GM06990 (cell line): ENCODE data around the gene CHST12.
"Not testable (repeated sequence)": the region's sequence is repeated elsewhere in the genome, so short reads cannot be mapped to it uniquely, and the experiment has no call there.

ENCODE experiments used
- DNase-seq: peaks from one replicate; pipeline ENCODE4 v3.0.0-alpha.2; 2011; ENCODE audit not compliant: insufficient read length; ENCODE audit errors: extremely low read depth
- H3K27me3 ChIP-seq: replicated peaks from 2 replicates; pipeline ENCODE4 v1.6.0; 2011; ENCODE audit warnings: low read length; ENCODE audit not compliant: control insufficient read depth, insufficient read depth
- H3K36me3 ChIP-seq: 2 replicates; pipeline ENCODE4 v1.5.1; 2011; ENCODE audit warnings: low read length; ENCODE audit not compliant: control insufficient read depth, insufficient read depth
- H3K4me3 ChIP-seq: replicated peaks from 2 replicates; pipeline ENCODE4 v1.5.1; 2011; ENCODE audit warnings: low read depth, mild to moderate bottlenecking, control low read depth, low read length
- TF ChIP-seq, protein P1 (sequence below): IDR thresholded peaks from 2 replicates; pipeline ENCODE4 v1.5.1; 2011; ENCODE audit warnings: low read length, control low read depth, mild to moderate bottlenecking, inconsistent platforms; ENCODE audit not compliant: insufficient read depth, poor library complexity, severe bottlenecking

Gene CHST12

DNA sequence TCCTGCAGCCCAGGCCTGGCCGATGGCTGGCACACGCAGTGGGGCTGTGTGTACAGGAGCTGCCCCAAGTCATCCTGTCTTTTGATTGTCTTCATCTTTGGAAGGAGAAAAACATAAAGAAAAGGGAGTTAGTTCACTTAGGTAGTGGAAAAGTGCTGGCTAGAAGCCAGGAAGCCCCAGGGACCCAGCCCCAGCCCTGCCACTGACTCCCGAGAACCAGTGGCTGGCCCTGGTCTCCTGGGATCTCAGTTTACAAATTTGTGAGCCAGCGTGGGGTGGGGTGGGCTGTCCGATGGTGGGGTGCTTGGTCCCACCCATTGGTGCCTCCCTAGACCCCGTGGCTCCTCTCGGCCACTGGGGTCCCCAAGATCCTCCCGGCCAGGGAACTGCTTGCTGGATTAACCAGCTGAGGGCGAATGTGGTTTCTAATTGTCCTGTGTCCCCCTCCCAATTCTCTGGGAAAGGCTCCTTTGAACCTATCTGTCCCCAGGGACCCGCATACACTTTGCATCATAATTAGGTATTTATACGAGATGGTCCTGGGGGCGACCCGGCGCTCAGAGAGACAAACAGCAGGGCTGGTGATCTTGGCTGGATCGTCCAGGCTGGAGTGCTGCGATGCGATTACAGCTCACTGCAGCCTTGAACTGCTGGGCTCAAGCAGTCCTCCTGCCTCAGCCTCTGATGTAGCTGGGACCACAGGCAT, 16.3 kb upstream of the CHST12 start:
- DNase-seq = no peak
- TF ChIP-seq, protein P1, sequence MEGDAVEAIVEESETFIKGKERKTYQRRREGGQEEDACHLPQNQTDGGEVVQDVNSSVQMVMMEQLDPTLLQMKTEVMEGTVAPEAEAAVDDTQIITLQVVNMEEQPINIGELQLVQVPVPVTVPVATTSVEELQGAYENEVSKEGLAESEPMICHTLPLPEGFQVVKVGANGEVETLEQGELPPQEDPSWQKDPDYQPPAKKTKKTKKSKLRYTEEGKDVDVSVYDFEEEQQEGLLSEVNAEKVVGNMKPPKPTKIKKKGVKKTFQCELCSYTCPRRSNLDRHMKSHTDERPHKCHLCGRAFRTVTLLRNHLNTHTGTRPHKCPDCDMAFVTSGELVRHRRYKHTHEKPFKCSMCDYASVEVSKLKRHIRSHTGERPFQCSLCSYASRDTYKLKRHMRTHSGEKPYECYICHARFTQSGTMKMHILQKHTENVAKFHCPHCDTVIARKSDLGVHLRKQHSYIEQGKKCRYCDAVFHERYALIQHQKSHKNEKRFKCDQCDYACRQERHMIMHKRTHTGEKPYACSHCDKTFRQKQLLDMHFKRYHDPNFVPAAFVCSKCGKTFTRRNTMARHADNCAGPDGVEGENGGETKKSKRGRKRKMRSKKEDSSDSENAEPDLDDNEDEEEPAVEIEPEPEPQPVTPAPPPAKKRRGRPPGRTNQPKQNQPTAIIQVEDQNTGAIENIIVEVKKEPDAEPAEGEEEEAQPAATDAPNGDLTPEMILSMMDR = no peak
- Histone ChIP-seq H3K36me3 (peaks cover 5% of the 10 kb centered on the region), H3K4me3 (no peak overlapping the region), H3K27me3 (no peaks in the 10 kb centered on the region)

DNA sequence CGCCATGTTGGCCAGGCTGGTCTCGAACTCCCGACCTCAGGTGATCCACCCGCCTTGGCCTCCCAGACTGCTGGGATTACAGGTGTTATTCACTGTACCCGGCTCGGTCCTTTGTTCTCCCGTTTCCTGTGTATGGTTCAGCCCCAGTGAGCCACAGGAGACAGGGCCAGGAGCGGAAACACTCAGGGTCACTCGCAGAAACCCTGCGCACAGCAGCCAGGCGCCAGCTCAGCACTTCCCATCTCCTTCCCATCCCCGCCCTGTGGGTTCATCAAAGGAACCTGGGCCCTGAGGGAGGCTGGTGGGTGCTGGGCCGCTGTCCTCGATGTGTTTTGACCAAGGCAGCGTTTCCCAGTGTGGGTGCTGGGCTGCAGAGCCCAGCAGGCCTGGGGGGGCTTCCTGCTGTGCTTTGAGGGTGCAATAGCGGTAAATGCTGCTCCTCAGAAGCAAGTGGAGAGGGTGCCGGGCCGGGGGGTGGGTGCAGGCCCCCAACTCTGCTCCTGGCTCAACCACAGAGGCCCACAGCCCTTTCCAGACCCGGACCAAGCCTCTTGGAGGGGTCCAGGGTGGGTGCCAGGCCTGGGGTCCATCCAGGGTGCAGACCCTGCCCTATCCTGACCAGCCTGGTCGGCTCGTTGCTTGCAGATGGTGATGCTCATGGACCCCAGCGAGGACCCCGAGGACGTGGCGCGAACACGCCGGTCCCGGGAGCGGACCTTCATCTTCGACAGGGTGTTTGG, 15.3 kb upstream of the CHST12 start:
- TF ChIP-seq, protein P1 = no peak
- Histone ChIP-seq H3K36me3 (peaks cover 3% of the 10 kb centered on the region), H3K27me3 (no peaks in the 10 kb centered on the region), H3K4me3 (no peak overlapping the region)
- DNase-seq = no peak

DNA sequence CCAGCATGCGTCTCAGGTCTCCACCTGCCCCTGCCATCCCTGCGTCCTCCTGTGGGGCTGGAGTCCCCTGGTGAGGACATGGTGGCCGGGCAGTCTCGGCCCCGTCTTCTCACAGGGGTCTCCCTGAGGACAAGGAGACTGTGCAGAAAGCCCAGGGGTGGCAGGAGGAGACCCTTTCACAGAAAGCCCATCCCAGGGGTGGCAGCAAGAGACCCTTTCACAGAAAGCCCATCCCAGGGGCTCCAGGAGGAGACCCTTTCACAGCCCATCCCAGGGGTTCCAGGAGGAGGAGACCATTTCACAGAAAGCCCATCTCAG, 14.8 kb upstream of the CHST12 start:
- Histone ChIP-seq H3K36me3 (peaks cover 2% of the 10 kb centered on the region), H3K27me3 (no peaks in the 10 kb centered on the region), H3K4me3 (no peak overlapping the region)
- TF ChIP-seq, protein P1 = no peak
- DNase-seq = no peak

DNA sequence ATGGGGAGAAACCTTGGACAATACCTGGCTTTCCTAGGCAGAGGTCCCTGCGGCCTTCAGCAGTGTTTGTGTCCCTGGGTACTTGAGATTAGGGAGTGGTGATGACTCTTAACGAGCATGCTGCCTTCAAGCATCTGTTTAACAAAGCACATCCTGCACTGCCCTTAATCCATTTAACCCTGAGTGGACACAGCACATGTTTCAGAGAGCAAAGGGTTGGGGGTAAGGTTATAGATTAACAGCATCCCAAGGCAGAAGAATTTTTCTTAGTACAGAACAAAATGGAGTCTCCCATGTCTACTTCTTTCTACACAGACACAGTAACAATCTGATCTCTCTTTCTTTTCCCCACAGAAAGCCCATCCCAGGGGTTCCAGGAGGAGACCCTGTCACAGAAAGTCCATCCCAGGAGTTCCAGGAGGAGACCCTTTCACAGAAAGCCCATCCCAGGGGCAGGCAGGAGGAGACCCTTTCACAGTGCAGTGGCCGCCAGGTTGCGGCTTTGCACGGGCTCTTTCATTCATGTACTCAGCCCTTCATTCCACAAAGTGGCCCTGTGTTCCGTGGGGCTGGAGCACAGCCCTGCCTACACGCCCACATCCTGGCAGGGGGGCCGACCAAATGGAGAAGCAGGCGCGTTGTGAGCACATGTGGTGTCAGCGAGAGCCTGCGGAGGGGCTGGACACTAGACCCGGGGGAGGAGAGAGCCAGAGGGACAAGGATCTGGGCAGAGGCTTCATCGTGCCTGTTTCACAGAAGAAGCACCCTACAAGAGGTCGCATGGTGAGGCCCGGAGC, 13.2 kb upstream of the CHST12 start:
- H3K4me3 ChIP-seq, H3K36me3 ChIP-seq, H3K27me3 ChIP-seq, DNase-seq: not testable (repeated sequence)

DNA sequence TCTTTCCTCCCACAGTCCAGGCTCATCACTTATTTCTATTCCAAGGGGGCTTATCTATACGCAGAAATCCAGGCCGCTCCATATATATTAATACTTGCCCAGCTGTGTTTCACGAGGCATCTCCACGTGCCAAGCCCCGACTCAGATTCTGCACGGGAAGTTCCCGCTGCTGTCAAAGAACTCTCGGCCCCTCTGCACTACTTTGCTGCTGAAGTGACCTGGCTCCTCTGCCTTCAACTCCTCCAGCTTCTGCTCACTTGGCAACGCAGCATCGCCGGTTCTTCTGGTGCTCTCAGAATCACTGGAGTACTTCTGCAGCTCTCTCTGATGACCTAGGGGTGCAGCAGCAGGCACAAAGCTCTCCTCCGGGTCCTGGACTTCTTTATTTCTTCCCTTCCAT, 9.7 kb upstream of the CHST12 start:
- TF ChIP-seq, protein P1 = no peak
- H3K36me3 ChIP-seq = no peaks in the 10 kb centered on the region

DNA sequence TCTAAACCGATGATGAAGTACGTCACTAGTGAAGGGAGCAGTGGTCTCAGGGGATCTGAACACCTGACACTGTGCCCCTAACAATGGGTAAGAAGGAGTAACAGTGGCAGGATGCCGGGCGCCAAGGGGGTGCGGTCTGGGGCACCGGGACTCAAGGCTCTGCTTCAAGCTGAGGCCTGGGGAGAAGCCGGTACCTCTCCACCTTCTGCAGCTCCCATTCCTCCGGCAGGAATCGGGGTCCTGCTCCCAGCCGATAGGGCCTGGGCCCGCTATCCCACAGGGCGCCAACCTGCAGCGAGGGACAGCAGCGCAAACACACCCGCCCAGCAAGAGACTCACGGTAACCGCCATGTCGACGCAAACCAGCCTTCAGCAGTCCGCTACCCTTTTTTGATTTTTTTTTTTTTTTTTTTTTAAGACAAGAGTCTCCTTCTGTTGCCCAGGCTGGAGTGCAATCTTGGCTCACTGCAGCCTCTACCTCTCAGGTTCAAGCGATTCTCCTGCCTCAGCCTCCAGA, 8.8 kb upstream of the CHST12 start:
- H3K27me3 ChIP-seq = no peaks in the 10 kb centered on the region
- TF ChIP-seq, protein P1 = no peak
- H3K36me3 ChIP-seq = no peaks in the 10 kb centered on the region
- DNase-seq = no peak
- H3K4me3 ChIP-seq = no peak overlapping the region

More for the DNA sequence above, 9.7 kb upstream of the CHST12 start:
- DNase-seq = no peak
- H3K27me3 ChIP-seq = no peaks in the 10 kb centered on the region
- H3K4me3 ChIP-seq = no peak overlapping the region
